ENCODE measurements around the gene CALB2.

The CALB2 gene

GRCh38 chr16:71376465-71377157, 18.1 kb downstream of the CALB2 start:
- no peak for TF ChIP-seq CTCF (conservative IDR thresholded peaks at IDR 0.05)
- no peak for TF ChIP-seq ZFX (IDR thresholded peaks at IDR 0.05)

GRCh38 chr16:71379711-71380110, 21.2 kb downstream of the CALB2 start:
- H3K27ac ChIP-seq, result no peak overlapping the region
- TF ChIP-seq ZFX (IDR thresholded peaks at IDR 0.05) (no peak), CTCF (conservative IDR thresholded peaks at IDR 0.05) (no peak)

More at GRCh38 chr16:71376465-71377157, 18.1 kb downstream of the CALB2 start:
- H3K27ac ChIP-seq, result no peak overlapping the region

GRCh38 chr16:71380831-71381230, 22.3 kb downstream of the CALB2 start:
- TF ChIP-seq ZFX (IDR thresholded peaks at IDR 0.05) (no peak), CTCF (conservative IDR thresholded peaks at IDR 0.05) (no peak)
- H3K27ac ChIP-seq, result no peak overlapping the region

- H3K27ac ChIP-seq, result no peak overlapping the region
Measured at GRCh38 chr16:71383054-71383773, 24.7 kb downstream of the CALB2 start.

GRCh38 chr16:71384073-71384724, 25.7 kb downstream of the CALB2 start:
- TF ChIP-seq ZFX (IDR thresholded peaks at IDR 0.05) (no peak), CTCF (conservative IDR thresholded peaks at IDR 0.05) (no peak)

More at GRCh38 chr16:71383054-71383773, 24.7 kb downstream of the CALB2 start:
- TF ChIP-seq ZFX (IDR thresholded peaks at IDR 0.05), result no peak
- no peak for TF ChIP-seq CTCF (conservative IDR thresholded peaks at IDR 0.05)

GRCh38 chr16:71387045-71387871, 28.7 kb downstream of the CALB2 start:
- H3K27ac ChIP-seq, result no peak overlapping the region
- TF ChIP-seq ZFX (IDR thresholded peaks at IDR 0.05), result no peak
- no peak for TF ChIP-seq CTCF (conservative IDR thresholded peaks at IDR 0.05)

More at GRCh38 chr16:71384073-71384724, 25.7 kb downstream of the CALB2 start:
- no peak overlapping the region for H3K27ac ChIP-seq

Measured in C4-2B (cell line).